Measurements from ENCODE around the gene IFNA5.
A peak's percentile ranks its signal among the peaks of the same experiment; 100 is the strongest.

The IFNA5 gene

DNA sequence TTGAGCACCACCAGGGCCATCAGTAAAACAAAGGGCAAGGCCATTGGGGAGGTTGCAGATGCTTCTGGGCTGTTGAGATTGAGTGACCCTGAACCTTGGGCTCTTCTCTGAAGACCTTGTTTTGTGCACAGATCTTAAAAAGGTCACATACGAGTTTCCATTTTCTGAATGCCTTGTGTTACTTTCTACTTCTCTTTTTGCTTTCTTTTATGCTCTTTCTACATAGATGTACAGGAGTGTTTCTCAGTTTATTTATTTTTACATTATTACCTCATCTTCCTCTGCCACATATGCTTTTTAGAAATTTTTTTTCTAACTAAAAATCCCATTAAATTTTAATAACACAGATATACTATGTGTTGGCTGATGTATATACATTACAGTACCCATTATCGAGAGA lies at the start of gene IFNA5:
Gene IFNA5, minus strand, starts transcription at position 101 of the 400 bp plus-strand sequence. Its CDS starts 57 bp downstream, at position 44.
- Mint-ChIP-seq H3K4me3 (no peak within 1 kb of the TSS), H3K36me3 (ENCODE audit: low read depth) (no peaks in the 10 kb centered on the region), H3K4me1 (ENCODE audit: low read depth) (no peaks in the 10 kb centered on the region), H3K27me3 (peaks cover 48% of the 10 kb centered on the region), H3K9me3 (no peaks in the 10 kb centered on the region), H3K27ac (no peak within 1 kb of the TSS)
- no peak for DNase-seq

DNA sequence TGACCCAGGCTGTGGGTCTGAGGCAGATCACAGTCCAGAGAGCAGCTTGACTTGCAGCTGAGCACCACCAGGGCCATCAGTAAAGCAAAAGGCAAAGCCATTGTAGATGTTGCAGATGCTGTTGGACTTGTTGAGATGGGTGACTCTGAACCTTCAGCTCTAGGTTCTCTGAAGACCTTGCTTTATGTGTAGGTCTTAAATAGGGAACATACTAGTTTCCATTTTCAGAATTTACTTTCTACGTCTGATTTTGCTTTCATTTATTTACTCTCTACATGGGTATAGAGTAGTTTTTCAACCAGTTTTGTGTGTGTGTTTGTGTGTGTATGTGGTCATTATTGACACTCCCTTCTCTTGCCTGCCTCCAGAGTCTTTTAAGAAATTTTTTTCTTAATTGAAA lies 45.7 kb upstream of the IFNA5 start, which contains the start of gene IFNA6:
Gene IFNA6, minus strand, starts transcription at position 101 of the 400 bp plus-strand sequence. Its CDS starts 0 bp downstream, at position 101.
- Mint-ChIP-seq H3K4me3 (no peak within 1 kb of the TSS), H3K9me3 (peaks cover 10% of the 10 kb centered on the region), H3K4me1 (ENCODE audit: low read depth) (no peaks in the 10 kb centered on the region), H3K27ac (no peak within 1 kb of the TSS), H3K27me3 (peaks cover 40% of the 10 kb centered on the region), H3K36me3 (ENCODE audit: low read depth) (no peaks in the 10 kb centered on the region)
- no peak for DNase-seq

- Mint-ChIP-seq H3K27ac (no peak overlapping the region), H3K4me3 (no peak overlapping the region), H3K36me3 (ENCODE audit: low read depth) (no peaks in the 10 kb centered on the region), H3K27me3 (peaks cover 42% of the 10 kb centered on the region), H3K4me1 (ENCODE audit: low read depth) (no peaks in the 10 kb centered on the region), H3K9me3 (peaks cover under 1% of the 10 kb centered on the region)
- DNase-seq = no peak
Measured at GRCh38 chr9:21348430-21348970, 43.4 kb upstream of the IFNA5 start.

DNA sequence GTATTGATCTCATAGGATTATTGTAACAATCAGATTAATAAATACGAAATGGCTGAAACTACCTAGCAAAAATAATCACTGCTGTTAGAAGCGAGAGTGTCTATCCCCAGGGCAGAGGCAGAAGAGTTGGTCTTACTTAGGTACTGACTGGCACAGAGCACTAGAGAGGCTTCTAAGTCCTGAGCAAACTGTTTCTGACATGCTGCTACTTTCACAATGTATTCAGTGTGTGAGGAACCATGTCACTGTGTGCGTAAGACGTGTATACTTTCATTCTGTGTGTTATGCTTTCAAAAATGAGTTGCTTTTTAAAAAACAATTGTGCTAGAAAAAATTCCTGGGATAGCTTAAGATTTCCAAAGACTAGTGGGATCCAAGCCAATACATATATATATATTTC lies 35.6 kb upstream of the IFNA5 start:
- H3K27me3 Mint-ChIP-seq = peaks cover 33% of the 10 kb centered on the region
- no peak overlapping the region for H3K27ac Mint-ChIP-seq
- no peak for DNase-seq
- H3K36me3 Mint-ChIP-seq (ENCODE audit: low read depth) = no peaks in the 10 kb centered on the region
- peaks cover 9% of the 10 kb centered on the region for H3K4me1 Mint-ChIP-seq (ENCODE audit: low read depth)
- H3K4me3 Mint-ChIP-seq = no peak overlapping the region
- peaks cover 2% of the 10 kb centered on the region for H3K9me3 Mint-ChIP-seq

DNA sequence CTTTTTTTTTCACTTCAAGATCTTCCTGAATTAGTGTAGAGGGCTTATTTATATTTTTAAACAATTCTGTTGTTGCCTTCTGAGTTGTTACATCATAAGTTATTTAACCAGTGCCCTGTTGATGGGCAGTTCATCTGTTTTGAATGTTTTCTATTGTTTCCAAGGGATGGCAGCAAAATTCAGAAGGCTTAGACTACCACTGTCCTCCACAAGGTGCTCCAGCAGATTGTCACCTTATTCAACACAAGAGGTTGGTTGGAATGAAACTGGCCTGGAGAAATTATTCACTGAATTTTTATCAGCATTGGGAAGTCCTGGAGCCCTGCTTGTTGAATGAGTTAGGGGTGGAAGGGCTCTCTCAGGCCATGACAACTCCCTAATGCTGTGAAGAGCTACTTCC lies 31.3 kb upstream of the IFNA5 start:
- Mint-ChIP-seq H3K4me1 (ENCODE audit: low read depth) (peaks cover 41% of the 10 kb centered on the region), H3K4me3 (peak overlapping the region; percentile 91), H3K9me3 (no peaks in the 10 kb centered on the region), H3K36me3 (ENCODE audit: low read depth) (peaks cover 35% of the 10 kb centered on the region), H3K27ac (no peak overlapping the region), H3K27me3 (no peaks in the 10 kb centered on the region)
- DNase-seq = no peak

- peaks cover 48% of the 10 kb centered on the region for H3K36me3 Mint-ChIP-seq (ENCODE audit: low read depth)
- peaks cover 55% of the 10 kb centered on the region for H3K4me1 Mint-ChIP-seq (ENCODE audit: low read depth)
- no peaks in the 10 kb centered on the region for H3K27me3 Mint-ChIP-seq
- peak within 1 kb of the TSS; percentile 97 for H3K27ac Mint-ChIP-seq
- DNase-seq = peak; percentile 91
- H3K9me3 Mint-ChIP-seq = no peaks in the 10 kb centered on the region
- peak within 1 kb of the TSS; percentile 91 for H3K4me3 Mint-ChIP-seq
Measured at GRCh38 chr9:21334701-21335632, 29.9 kb upstream of the IFNA5 start, which contains the start of gene KLHL9. KLHL9 (minus strand) TSS chr9:21335404; CDS start chr9:21334859, 545 bp downstream.

GRCh38 chr9:21333226-21333625 lies 28.1 kb upstream of the IFNA5 start:
- DNase-seq = no peak
- Mint-ChIP-seq H3K4me1 (ENCODE audit: low read depth) (peaks cover 65% of the 10 kb centered on the region), H3K4me3 (peak overlapping the region; percentile 91), H3K27ac (peak overlapping the region; percentile 97), H3K36me3 (ENCODE audit: low read depth) (peaks cover 54% of the 10 kb centered on the region), H3K9me3 (no peaks in the 10 kb centered on the region), H3K27me3 (no peaks in the 10 kb centered on the region)

- DNase-seq = no peak
- Mint-ChIP-seq H3K27ac (peak overlapping the region; percentile 52), H3K4me3 (peak overlapping the region; percentile 91), H3K9me3 (no peaks in the 10 kb centered on the region), H3K36me3 (ENCODE audit: low read depth) (peaks cover 54% of the 10 kb centered on the region), H3K4me1 (ENCODE audit: low read depth) (peaks cover 76% of the 10 kb centered on the region), H3K27me3 (no peaks in the 10 kb centered on the region)
Measured at GRCh38 chr9:21331676-21332402, 26.7 kb upstream of the IFNA5 start.

GRCh38 chr9:21326526-21327139 lies 21.5 kb upstream of the IFNA5 start:
- Mint-ChIP-seq H3K9me3 (no peaks in the 10 kb centered on the region), H3K27ac (no peak overlapping the region), H3K4me3 (no peak overlapping the region), H3K4me1 (ENCODE audit: low read depth) (peaks cover 48% of the 10 kb centered on the region), H3K36me3 (ENCODE audit: low read depth) (peaks cover 63% of the 10 kb centered on the region), H3K27me3 (no peaks in the 10 kb centered on the region)
- no peak for DNase-seq

- Mint-ChIP-seq H3K4me3 (no peak overlapping the region), H3K4me1 (ENCODE audit: low read depth) (peaks cover 31% of the 10 kb centered on the region), H3K27ac (peak overlapping the region; percentile 1), H3K36me3 (ENCODE audit: low read depth) (peaks cover 53% of the 10 kb centered on the region), H3K27me3 (no peaks in the 10 kb centered on the region), H3K9me3 (no peaks in the 10 kb centered on the region)
- DNase-seq = no peak
Measured at GRCh38 chr9:21324047-21324446, 18.9 kb upstream of the IFNA5 start.

DNA sequence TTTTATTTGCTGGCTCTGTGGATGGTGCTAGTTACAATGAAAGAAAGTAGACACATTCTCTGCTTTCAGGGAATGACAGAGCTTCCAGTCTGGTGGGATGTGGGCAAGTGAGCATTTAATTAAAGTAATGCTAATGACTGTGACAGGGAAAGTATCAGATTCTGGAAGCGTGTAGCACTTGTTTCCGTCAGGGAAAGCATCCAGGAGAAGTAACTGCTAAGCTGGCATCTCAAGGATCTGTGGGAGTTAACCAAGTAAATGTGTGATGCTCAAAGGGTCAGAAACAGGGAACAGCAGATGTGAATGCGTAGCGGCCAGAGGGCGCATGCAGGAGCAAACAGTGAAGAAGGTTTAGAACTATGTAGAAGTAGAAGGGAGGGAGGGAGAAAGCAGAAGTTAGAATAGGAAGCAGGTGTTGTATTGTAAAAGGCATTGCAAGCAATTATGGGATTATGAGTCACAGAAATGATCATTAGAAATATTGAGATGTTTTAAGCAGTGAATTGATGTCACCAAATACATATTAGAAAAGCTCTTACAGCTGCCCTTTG lies 17.9 kb upstream of the IFNA5 start:
- Mint-ChIP-seq H3K36me3 (ENCODE audit: low read depth) (peaks cover 53% of the 10 kb centered on the region), H3K4me3 (no peak overlapping the region), H3K4me1 (ENCODE audit: low read depth) (peaks cover 28% of the 10 kb centered on the region), H3K9me3 (no peaks in the 10 kb centered on the region), H3K27ac (no peak overlapping the region), H3K27me3 (no peaks in the 10 kb centered on the region)
- DNase-seq = no peak

GRCh38 chr9:21320465-21320864 lies 15.4 kb upstream of the IFNA5 start:
- Mint-ChIP-seq H3K36me3 (ENCODE audit: low read depth) (peaks cover 47% of the 10 kb centered on the region), H3K4me1 (ENCODE audit: low read depth) (peaks cover 12% of the 10 kb centered on the region), H3K27ac (no peak overlapping the region), H3K27me3 (no peaks in the 10 kb centered on the region), H3K9me3 (no peaks in the 10 kb centered on the region), H3K4me3 (no peak overlapping the region)
- no peak for DNase-seq

GRCh38 chr9:21317956-21318923 lies 13.1 kb upstream of the IFNA5 start:
- no peak for DNase-seq
- Mint-ChIP-seq H3K9me3 (no peaks in the 10 kb centered on the region), H3K36me3 (ENCODE audit: low read depth) (peaks cover 26% of the 10 kb centered on the region), H3K4me3 (no peak overlapping the region), H3K27me3 (no peaks in the 10 kb centered on the region), H3K4me1 (ENCODE audit: low read depth) (peaks cover 7% of the 10 kb centered on the region), H3K27ac (no peak overlapping the region)

Data from activated T-cell treated with anti-CD3 and anti-CD28 coated beads, Interleukin-2, amount 50 U/mL, for 24 hours (primary cell).